ENCODE data around the gene PLS3. TPM values are rescaled to one million over a fixed set of nuclear protein-coding genes. Genes with fewer than 3 reads are reported as not detected.
"Not testable (repeated sequence)": the region's sequence is repeated elsewhere in the genome, so short reads cannot be mapped to it uniquely, and the experiment has no call there.

Gene PLS3
- polyA plus RNA-seq, 5 donors, result 212 to 352 (median 310) TPM

- no peak for DNase-seq
Measured at GRCh38 chrX:115602308-115602707, 41.3 kb downstream of the PLS3 start.

- no peak for DNase-seq
Measured at GRCh38 chrX:115602729-115603389, 41.9 kb downstream of the PLS3 start.

- DNase-seq, result no peak
Measured at GRCh38 chrX:115603534-115604074, 42.6 kb downstream of the PLS3 start.

- no peak for DNase-seq
Measured at GRCh38 chrX:115606861-115607260, 45.9 kb downstream of the PLS3 start.

- DNase-seq, result no peak
Measured at GRCh38 chrX:115609621-115610020, 48.6 kb downstream of the PLS3 start.

GRCh38 chrX:115616943-115617563, 56.1 kb downstream of the PLS3 start:
- DNase-seq, result no peak

GRCh38 chrX:115622534-115622933, 61.6 kb downstream of the PLS3 start:
- no peak for DNase-seq

GRCh38 chrX:115624916-115625315, 63.9 kb downstream of the PLS3 start:
- no peak for DNase-seq

- peak; percentile 32 to 54 for DNase-seq
Measured at GRCh38 chrX:115625572-115626301, 64.8 kb downstream of the PLS3 start.

GRCh38 chrX:115630204-115630603, 69.2 kb downstream of the PLS3 start:
- DNase-seq, result no peak

- DNase-seq, result no peak
Measured at GRCh38 chrX:115632455-115632854, 71.5 kb downstream of the PLS3 start.

GRCh38 chrX:115633397-115633796, 72.4 kb downstream of the PLS3 start:
- not testable (repeated sequence) for DNase-seq

- no peak for DNase-seq
Measured at GRCh38 chrX:115639334-115639880, 78.4 kb downstream of the PLS3 start.

- no peak for DNase-seq
Measured at GRCh38 chrX:115642311-115642710, 81.3 kb downstream of the PLS3 start.

GRCh38 chrX:115642895-115643530, 82.0 kb downstream of the PLS3 start:
- peak; percentile 56 to 74 for DNase-seq

GRCh38 chrX:115644397-115644796, 83.4 kb downstream of the PLS3 start:
- not testable (repeated sequence) for DNase-seq

- DNase-seq, result no peak
Measured at GRCh38 chrX:115649461-115650063, 88.6 kb downstream of the PLS3 start.

GRCh38 chrX:115650449-115650848, 89.5 kb downstream of the PLS3 start:
- DNase-seq, result no peak

GRCh38 chrX:115650916-115651315, 89.9 kb downstream of the PLS3 start:
- peak in 1 of 2 donors; percentile 22 for DNase-seq

- DNase-seq, result no peak
Measured at GRCh38 chrX:115652221-115652620, 91.2 kb downstream of the PLS3 start.

GRCh38 chrX:115665122-115665521, 104.1 kb downstream of the PLS3 start:
- no peak for DNase-seq
